ENCODE measurements around the gene SOX10. TPM values are rescaled to one million over a fixed set of nuclear protein-coding genes. Genes with fewer than 3 reads are reported as not detected.

The SOX10 gene
- total RNA-seq, 1 donor from 2014 or later: 0.08 TPM

DNA sequence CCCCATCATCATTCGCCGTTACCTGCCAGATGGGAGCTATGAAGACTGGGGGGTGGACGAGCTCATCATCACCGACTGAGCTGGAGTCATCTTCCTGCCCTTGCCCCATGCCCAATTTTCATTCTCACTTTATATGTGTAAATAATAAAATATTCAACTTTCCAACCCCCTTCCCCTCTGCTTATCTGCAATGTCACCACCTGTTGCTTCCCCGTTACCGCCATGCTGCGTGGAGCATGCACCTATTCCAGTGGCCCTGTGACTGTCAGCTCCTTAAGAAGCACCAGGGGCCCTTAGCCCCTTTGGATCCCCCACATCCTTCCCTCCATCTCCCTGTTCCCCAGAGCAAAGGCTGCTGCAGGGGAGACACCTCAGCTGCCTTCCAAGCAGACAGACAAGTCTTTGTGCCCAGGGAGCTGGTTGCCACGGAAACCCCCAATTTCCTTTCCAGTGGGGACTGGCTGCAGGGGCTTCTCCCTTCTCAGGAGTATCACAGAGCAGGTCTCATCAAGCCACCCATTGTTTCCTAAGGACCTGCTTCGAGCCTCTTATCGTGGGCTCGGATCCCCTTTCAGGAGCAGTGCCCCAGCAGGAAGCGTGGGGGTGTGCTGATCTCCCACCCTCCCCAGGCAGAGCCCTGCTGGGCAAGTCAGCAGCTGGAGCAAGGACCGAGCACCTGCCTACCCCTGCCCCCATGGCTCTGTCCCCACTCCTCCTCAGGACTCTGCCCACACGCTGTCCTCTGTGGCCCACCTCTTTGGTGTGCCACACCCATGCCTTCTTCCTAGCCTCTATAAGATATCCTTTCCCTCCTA is 16.5 kb downstream of the SOX10 start:
- Mint-ChIP-seq H3K4me1 (ENCODE audit: unreplicated experiment) (peaks cover 22% of the 10 kb centered on the region), H3K36me3 (ENCODE audit: low read depth, unreplicated experiment) (peaks cover 25% of the 10 kb centered on the region), H3K9me3 (ENCODE audit: unreplicated experiment) (no peaks in the 10 kb centered on the region), H3K27ac (ENCODE audit: unreplicated experiment) (peak overlapping the region; percentile 77), H3K27me3 (ENCODE audit: unreplicated experiment) (peaks cover 7% of the 10 kb centered on the region), H3K4me3 (ENCODE audit: unreplicated experiment) (no peak overlapping the region)
- TF ChIP-seq, protein P1, sequence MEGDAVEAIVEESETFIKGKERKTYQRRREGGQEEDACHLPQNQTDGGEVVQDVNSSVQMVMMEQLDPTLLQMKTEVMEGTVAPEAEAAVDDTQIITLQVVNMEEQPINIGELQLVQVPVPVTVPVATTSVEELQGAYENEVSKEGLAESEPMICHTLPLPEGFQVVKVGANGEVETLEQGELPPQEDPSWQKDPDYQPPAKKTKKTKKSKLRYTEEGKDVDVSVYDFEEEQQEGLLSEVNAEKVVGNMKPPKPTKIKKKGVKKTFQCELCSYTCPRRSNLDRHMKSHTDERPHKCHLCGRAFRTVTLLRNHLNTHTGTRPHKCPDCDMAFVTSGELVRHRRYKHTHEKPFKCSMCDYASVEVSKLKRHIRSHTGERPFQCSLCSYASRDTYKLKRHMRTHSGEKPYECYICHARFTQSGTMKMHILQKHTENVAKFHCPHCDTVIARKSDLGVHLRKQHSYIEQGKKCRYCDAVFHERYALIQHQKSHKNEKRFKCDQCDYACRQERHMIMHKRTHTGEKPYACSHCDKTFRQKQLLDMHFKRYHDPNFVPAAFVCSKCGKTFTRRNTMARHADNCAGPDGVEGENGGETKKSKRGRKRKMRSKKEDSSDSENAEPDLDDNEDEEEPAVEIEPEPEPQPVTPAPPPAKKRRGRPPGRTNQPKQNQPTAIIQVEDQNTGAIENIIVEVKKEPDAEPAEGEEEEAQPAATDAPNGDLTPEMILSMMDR (IDR thresholded peaks at IDR 0.05; ENCODE audit: unreplicated experiment): no peak
- no peak for DNase-seq (ENCODE audit: low spot score)

DNA sequence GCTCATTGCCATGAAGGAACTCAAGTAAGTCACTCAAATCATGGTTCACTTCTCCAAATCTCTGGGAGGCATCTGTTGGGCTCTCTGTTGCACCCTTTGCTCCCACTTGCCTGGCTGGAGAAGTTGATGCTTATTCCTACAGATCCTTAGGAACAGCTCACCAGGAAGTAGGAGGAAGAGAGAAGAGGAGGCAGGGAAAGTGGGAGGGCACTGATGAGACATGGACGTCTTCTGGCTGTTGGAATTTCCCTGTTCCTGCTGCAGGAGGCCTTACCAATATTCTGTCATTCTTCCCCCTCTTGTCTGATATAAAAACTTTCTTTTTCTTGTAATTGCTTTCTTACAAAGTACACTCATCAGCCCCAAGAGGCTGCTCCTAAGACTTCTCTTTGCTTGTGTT is 17.2 kb downstream of the SOX10 start:
- DNase-seq (ENCODE audit: low spot score): no peak
- Mint-ChIP-seq H3K9me3 (ENCODE audit: unreplicated experiment) (no peaks in the 10 kb centered on the region), H3K4me3 (ENCODE audit: unreplicated experiment) (no peak overlapping the region), H3K27me3 (ENCODE audit: unreplicated experiment) (peaks cover 7% of the 10 kb centered on the region), H3K36me3 (ENCODE audit: low read depth, unreplicated experiment) (peaks cover 22% of the 10 kb centered on the region), H3K4me1 (ENCODE audit: unreplicated experiment) (peaks cover 22% of the 10 kb centered on the region), H3K27ac (ENCODE audit: unreplicated experiment) (peak overlapping the region; percentile 77)
- TF ChIP-seq, protein P1 (IDR thresholded peaks at IDR 0.05; ENCODE audit: unreplicated experiment): no peak

DNA sequence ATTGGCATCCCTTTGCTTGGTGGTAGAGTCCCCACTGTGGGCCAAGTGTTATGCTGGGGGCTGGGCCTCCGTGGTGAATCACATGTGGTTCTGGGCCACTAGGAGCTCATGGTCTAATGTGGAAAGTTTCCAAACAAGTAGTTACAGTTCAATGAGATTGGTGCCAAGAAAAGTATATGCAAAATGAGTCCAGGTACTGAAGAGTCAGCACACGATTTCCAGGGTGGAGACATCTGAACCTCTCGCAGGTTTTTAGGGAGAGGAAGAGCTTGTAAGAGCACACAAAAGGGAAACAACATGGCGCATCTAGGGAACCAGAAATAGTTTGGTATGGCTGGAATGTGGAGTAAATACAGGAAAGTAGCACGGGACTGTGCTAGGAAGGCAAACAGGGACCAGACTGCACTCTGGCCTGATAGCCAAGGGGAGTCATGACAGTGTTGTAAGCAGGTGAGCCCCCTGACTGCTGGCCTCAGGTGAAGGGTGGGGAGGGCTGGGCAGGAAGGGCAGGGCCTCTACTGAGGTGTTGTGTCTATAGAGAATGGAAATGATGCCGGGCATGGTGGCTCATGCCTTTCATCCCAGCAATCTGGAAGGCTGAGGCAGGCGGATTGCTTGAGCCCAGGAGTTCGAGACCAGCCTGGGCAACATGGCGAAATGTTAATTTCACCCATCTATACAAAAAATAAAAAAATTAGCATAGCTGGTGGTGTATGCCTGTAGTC is 18.3 kb downstream of the SOX10 start:
- no peak for DNase-seq (ENCODE audit: low spot score)
- Mint-ChIP-seq H3K27ac (ENCODE audit: unreplicated experiment) (peak overlapping the region; percentile 33), H3K4me3 (ENCODE audit: unreplicated experiment) (peak overlapping the region; percentile 12), H3K27me3 (ENCODE audit: unreplicated experiment) (peaks cover 5% of the 10 kb centered on the region), H3K9me3 (ENCODE audit: unreplicated experiment) (no peaks in the 10 kb centered on the region), H3K4me1 (ENCODE audit: unreplicated experiment) (peaks cover 22% of the 10 kb centered on the region), H3K36me3 (ENCODE audit: low read depth, unreplicated experiment) (peaks cover 27% of the 10 kb centered on the region)
- TF ChIP-seq, protein P1 (IDR thresholded peaks at IDR 0.05; ENCODE audit: unreplicated experiment): no peak

DNA sequence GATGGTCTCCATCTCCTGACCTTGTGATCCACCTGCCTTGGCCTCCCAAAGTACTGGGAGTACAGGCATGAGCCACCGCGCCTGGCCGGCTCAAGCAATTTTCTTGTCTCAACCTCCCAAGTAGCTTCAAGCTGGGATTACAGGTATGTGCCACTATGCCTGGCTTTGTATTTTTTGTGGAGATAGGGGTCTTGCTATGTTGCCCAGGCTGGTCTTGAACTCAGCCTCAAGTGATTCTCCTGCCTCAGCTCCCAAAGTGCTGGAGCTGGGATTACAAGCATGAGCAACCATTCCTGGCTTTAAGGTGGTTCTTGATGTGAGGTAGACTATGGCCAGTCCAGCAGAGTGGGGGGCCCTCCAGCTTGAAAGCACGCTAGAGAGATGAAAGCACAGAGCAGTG is 23.3 kb downstream of the SOX10 start:
- H3K36me3 Mint-ChIP-seq (ENCODE audit: low read depth, unreplicated experiment): peaks cover 38% of the 10 kb centered on the region
- H3K27ac Mint-ChIP-seq (ENCODE audit: unreplicated experiment): no peak overlapping the region
- H3K4me3 Mint-ChIP-seq (ENCODE audit: unreplicated experiment): no peak overlapping the region
- peaks cover 3% of the 10 kb centered on the region for H3K27me3 Mint-ChIP-seq (ENCODE audit: unreplicated experiment)
- peaks cover 4% of the 10 kb centered on the region for H3K4me1 Mint-ChIP-seq (ENCODE audit: unreplicated experiment)
- no peaks in the 10 kb centered on the region for H3K9me3 Mint-ChIP-seq (ENCODE audit: unreplicated experiment)
- TF ChIP-seq, protein P1 (IDR thresholded peaks at IDR 0.05; ENCODE audit: unreplicated experiment): no peak
- no peak for DNase-seq (ENCODE audit: low spot score)
